ENCODE results near the gene GXYLT1.

DNA sequence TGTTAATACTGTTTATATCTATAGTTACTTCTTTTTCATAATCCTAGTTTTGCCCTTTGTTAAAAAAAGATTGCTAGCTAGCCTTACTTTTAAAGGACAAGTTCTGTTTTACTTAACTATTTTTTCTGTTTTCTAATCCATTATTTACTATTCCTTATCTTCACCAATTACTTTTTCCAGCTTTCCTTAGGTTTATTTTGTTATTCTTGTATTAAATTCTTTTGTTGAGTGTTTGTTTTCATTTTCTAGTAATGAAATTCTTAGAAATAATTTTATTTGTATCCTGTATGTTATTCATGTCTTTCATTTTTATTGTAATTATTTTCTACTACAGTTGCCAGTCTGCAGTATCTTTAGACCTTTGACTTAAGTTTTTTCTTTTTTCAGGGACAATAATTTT is 45.7 kb upstream of the GXYLT1 start:
- TF ChIP-seq ZNF423 (CRISPR knock-in tag; IDR thresholded peaks at IDR 0.05) (no peak), ZNF138 (CRISPR knock-in tag; conservative IDR thresholded peaks at IDR 0.05) (no peak), CTCF (IDR thresholded peaks at IDR 0.05) (no peak), ESRRA (CRISPR knock-in tag; IDR thresholded peaks at IDR 0.05; ENCODE audit: borderline replicate concordance) (no peak), RELA (CRISPR knock-in tag; IDR thresholded peaks at IDR 0.05; ENCODE audit: borderline replicate concordance) (no peak), ELF4 (CRISPR knock-in tag; IDR thresholded peaks at IDR 0.05; ENCODE audit: low read depth) (no peak), NFATC4 (CRISPR knock-in tag; IDR thresholded peaks at IDR 0.05) (no peak), RORB (CRISPR knock-in tag; IDR thresholded peaks at IDR 0.05) (no peak)
- TF ChIP-seq, protein P1, sequence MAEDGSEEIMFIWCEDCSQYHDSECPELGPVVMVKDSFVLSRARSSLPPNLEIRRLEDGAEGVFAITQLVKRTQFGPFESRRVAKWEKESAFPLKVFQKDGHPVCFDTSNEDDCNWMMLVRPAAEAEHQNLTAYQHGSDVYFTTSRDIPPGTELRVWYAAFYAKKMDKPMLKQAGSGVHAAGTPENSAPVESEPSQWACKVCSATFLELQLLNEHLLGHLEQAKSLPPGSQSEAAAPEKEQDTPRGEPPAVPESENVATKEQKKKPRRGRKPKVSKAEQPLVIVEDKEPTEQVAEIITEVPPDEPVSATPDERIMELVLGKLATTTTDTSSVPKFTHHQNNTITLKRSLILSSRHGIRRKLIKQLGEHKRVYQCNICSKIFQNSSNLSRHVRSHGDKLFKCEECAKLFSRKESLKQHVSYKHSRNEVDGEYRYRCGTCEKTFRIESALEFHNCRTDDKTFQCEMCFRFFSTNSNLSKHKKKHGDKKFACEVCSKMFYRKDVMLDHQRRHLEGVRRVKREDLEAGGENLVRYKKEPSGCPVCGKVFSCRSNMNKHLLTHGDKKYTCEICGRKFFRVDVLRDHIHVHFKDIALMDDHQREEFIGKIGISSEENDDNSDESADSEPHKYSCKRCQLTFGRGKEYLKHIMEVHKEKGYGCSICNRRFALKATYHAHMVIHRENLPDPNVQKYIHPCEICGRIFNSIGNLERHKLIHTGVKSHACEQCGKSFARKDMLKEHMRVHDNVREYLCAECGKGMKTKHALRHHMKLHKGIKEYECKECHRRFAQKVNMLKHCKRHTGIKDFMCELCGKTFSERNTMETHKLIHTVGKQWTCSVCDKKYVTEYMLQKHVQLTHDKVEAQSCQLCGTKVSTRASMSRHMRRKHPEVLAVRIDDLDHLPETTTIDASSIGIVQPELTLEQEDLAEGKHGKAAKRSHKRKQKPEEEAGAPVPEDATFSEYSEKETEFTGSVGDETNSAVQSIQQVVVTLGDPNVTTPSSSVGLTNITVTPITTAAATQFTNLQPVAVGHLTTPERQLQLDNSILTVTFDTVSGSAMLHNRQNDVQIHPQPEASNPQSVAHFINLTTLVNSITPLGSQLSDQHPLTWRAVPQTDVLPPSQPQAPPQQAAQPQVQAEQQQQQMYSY (CRISPR knock-in tag; IDR thresholded peaks at IDR 0.05), result no peak
- TF ChIP-seq, protein P2, sequence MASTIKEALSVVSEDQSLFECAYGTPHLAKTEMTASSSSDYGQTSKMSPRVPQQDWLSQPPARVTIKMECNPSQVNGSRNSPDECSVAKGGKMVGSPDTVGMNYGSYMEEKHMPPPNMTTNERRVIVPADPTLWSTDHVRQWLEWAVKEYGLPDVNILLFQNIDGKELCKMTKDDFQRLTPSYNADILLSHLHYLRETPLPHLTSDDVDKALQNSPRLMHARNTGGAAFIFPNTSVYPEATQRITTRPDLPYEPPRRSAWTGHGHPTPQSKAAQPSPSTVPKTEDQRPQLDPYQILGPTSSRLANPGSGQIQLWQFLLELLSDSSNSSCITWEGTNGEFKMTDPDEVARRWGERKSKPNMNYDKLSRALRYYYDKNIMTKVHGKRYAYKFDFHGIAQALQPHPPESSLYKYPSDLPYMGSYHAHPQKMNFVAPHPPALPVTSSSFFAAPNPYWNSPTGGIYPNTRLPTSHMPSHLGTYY (CRISPR knock-in tag; IDR thresholded peaks at IDR 0.05), result no peak
- TF ChIP-seq, protein P3, sequence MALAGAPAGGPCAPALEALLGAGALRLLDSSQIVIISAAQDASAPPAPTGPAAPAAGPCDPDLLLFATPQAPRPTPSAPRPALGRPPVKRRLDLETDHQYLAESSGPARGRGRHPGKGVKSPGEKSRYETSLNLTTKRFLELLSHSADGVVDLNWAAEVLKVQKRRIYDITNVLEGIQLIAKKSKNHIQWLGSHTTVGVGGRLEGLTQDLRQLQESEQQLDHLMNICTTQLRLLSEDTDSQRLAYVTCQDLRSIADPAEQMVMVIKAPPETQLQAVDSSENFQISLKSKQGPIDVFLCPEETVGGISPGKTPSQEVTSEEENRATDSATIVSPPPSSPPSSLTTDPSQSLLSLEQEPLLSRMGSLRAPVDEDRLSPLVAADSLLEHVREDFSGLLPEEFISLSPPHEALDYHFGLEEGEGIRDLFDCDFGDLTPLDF (CRISPR knock-in tag; IDR thresholded peaks at IDR 0.05), result no peak
- TF ChIP-seq, protein P4, sequence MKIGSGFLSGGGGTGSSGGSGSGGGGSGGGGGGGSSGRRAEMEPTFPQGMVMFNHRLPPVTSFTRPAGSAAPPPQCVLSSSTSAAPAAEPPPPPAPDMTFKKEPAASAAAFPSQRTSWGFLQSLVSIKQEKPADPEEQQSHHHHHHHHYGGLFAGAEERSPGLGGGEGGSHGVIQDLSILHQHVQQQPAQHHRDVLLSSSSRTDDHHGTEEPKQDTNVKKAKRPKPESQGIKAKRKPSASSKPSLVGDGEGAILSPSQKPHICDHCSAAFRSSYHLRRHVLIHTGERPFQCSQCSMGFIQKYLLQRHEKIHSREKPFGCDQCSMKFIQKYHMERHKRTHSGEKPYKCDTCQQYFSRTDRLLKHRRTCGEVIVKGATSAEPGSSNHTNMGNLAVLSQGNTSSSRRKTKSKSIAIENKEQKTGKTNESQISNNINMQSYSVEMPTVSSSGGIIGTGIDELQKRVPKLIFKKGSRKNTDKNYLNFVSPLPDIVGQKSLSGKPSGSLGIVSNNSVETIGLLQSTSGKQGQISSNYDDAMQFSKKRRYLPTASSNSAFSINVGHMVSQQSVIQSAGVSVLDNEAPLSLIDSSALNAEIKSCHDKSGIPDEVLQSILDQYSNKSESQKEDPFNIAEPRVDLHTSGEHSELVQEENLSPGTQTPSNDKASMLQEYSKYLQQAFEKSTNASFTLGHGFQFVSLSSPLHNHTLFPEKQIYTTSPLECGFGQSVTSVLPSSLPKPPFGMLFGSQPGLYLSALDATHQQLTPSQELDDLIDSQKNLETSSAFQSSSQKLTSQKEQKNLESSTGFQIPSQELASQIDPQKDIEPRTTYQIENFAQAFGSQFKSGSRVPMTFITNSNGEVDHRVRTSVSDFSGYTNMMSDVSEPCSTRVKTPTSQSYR (CRISPR knock-in tag; IDR thresholded peaks at IDR 0.05), result no peak
